GM12892 (cell line): ENCODE measurements around the gene C2orf80.

Source experiments
- POLR2A ChIP-seq: IDR thresholded peaks from 2 replicates; pipeline ENCODE4 v1.6.1; 2011; ENCODE audit warnings: low read depth, low read length, control low read depth
- POLR2AphosphoS5 ChIP-seq: IDR thresholded peaks from 2 replicates; pipeline ENCODE4 v1.6.1; 2011; ENCODE audit warnings: low read depth, low read length, control low read depth
- TAF1 ChIP-seq: IDR thresholded peaks from 2 replicates; pipeline ENCODE4 v1.6.1; 2011; ENCODE audit warnings: low read depth, mild to moderate bottlenecking, control low read depth, low read length, borderline replicate concordance

GRCh38 chr2:208125251-208125650 is 64.6 kb downstream of the C2orf80 start:
- TF ChIP-seq POLR2A (no peak), TAF1 (no peak), POLR2AphosphoS5 (no peak)
